ENCODE data around the gene ESRP2.

The ESRP2 gene

GRCh38 chr16:68238029-68238345 lies 2.1 kb upstream of the ESRP2 start:
- peak overlapping the region; percentile 68 for H3K4me3 ChIP-seq (ENCODE audit: low read length)
- H3K27ac ChIP-seq (ENCODE audit: low read depth, low read length), result 0 out of 2 replicates have a peak overlapping the region, but pooled peaks have one; percentile 5
- H3K9me3 ChIP-seq (ENCODE audit: control insufficient read depth, insufficient read depth, low read length), result no peaks in the 10 kb centered on the region
- no peak for TF ChIP-seq CTCF (IDR thresholded peaks at IDR 0.05; ENCODE audit: low read depth, low read length, poor library complexity, severe bottlenecking)
- no peak for TF ChIP-seq EZH2phosphoT487 (IDR thresholded peaks at IDR 0.05; ENCODE audit: borderline replicate concordance, low read length)
- H3K79me2 ChIP-seq (ENCODE audit: control insufficient read depth, low read length), result no peaks in the 10 kb centered on the region
- H3K4me1 ChIP-seq (ENCODE audit: control insufficient read depth, low read length), result peaks cover 38% of the 10 kb centered on the region
- no peaks in the 10 kb centered on the region for H3K9me2 ChIP-seq (replicated peaks; ENCODE audit: control insufficient read depth, low read length)
- H3F3A ChIP-seq (ENCODE audit: control insufficient read depth, insufficient read depth), result no peaks in the 10 kb centered on the region; the same call in 1 of the 2 replicates
- H3K36me3 ChIP-seq (ENCODE audit: control insufficient read depth, low read length), result no peaks in the 10 kb centered on the region
- no peaks in the 10 kb centered on the region for H4K20me1 ChIP-seq (ENCODE audit: control insufficient read depth, insufficient read depth, low read depth, low read length)
- H3K27me3 ChIP-seq (ENCODE audit: control insufficient read depth, low read length), result no peaks in the 10 kb centered on the region
- H3K4me2 ChIP-seq (ENCODE audit: low read length), result peak overlapping the region; percentile 76

GRCh38 chr16:68237243-68238028 lies 1.5 kb upstream of the ESRP2 start:
- TF ChIP-seq CTCF (IDR thresholded peaks at IDR 0.05; ENCODE audit: low read depth, low read length, poor library complexity, severe bottlenecking) (no peak), EZH2phosphoT487 (IDR thresholded peaks at IDR 0.05; ENCODE audit: borderline replicate concordance, low read length) (no peak)
- Histone ChIP-seq H4K20me1 (ENCODE audit: control insufficient read depth, insufficient read depth, low read depth, low read length) (no peaks in the 10 kb centered on the region), H3K27me3 (ENCODE audit: control insufficient read depth, low read length) (no peaks in the 10 kb centered on the region), H3K4me1 (ENCODE audit: control insufficient read depth, low read length) (peaks cover 38% of the 10 kb centered on the region), H3K36me3 (ENCODE audit: control insufficient read depth, low read length) (no peaks in the 10 kb centered on the region), H3F3A (ENCODE audit: control insufficient read depth, insufficient read depth) (no peaks in the 10 kb centered on the region; the same call in 1 of the 2 replicates), H3K27ac (ENCODE audit: low read depth, low read length) (peak overlapping the region; percentile 35; the same call in 1 of the 2 replicates), H3K79me2 (ENCODE audit: control insufficient read depth, low read length) (no peaks in the 10 kb centered on the region), H3K9me3 (ENCODE audit: control insufficient read depth, insufficient read depth, low read length) (no peaks in the 10 kb centered on the region), H3K4me3 (ENCODE audit: low read length) (peak overlapping the region; percentile 68), H3K9me2 (replicated peaks; ENCODE audit: control insufficient read depth, low read length) (no peaks in the 10 kb centered on the region), H3K4me2 (ENCODE audit: low read length) (peak overlapping the region; percentile 76)

GRCh38 chr16:68236826-68237242 lies 907 bp upstream of the ESRP2 start:
- no peaks in the 10 kb centered on the region for H3K36me3 ChIP-seq (ENCODE audit: control insufficient read depth, low read length)
- H3K4me3 ChIP-seq (ENCODE audit: low read length), result peak overlapping the region; percentile 68
- H3K27ac ChIP-seq (ENCODE audit: low read depth, low read length), result peak overlapping the region; percentile 35; the same call in 1 of the 2 replicates
- H3K79me2 ChIP-seq (ENCODE audit: control insufficient read depth, low read length), result no peaks in the 10 kb centered on the region
- no peaks in the 10 kb centered on the region for H3K27me3 ChIP-seq (ENCODE audit: control insufficient read depth, low read length)
- no peak for TF ChIP-seq CTCF (IDR thresholded peaks at IDR 0.05; ENCODE audit: low read depth, low read length, poor library complexity, severe bottlenecking)
- TF ChIP-seq EZH2phosphoT487 (IDR thresholded peaks at IDR 0.05; ENCODE audit: borderline replicate concordance, low read length), result no peak
- no peaks in the 10 kb centered on the region; the same call in 1 of the 2 replicates for H3F3A ChIP-seq (ENCODE audit: control insufficient read depth, insufficient read depth)
- H3K9me3 ChIP-seq (ENCODE audit: control insufficient read depth, insufficient read depth, low read length), result no peaks in the 10 kb centered on the region
- peak overlapping the region; percentile 76 for H3K4me2 ChIP-seq (ENCODE audit: low read length)
- H4K20me1 ChIP-seq (ENCODE audit: control insufficient read depth, insufficient read depth, low read depth, low read length), result no peaks in the 10 kb centered on the region
- H3K9me2 ChIP-seq (replicated peaks; ENCODE audit: control insufficient read depth, low read length), result no peaks in the 10 kb centered on the region
- peaks cover 38% of the 10 kb centered on the region for H3K4me1 ChIP-seq (ENCODE audit: control insufficient read depth, low read length)
